ENCODE results near the gene SFMBT2.

DNA sequence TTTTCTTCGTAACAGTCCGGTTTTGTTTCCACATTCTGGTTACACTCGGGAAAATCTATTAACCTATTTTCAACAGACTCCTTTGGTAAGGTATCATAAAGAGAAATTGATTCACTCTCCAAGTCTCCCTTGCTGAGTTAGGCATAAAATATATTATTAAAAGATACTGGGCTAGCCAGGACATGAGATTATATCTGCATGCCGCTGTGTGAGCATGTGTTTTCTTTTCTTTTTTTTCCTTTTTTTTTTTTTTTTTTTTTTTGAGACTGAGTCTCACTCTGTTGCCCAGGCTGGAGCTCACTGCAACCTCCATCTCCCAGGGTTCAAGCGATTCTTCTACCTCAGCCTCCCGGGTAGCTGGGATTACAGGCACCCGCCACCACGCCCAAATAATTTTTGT, 23.0 kb upstream of the SFMBT2 start:
- TF ChIP-seq, protein P1, sequence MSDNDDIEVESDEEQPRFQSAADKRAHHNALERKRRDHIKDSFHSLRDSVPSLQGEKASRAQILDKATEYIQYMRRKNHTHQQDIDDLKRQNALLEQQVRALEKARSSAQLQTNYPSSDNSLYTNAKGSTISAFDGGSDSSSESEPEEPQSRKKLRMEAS (IDR thresholded peaks at IDR 0.05; ENCODE audit: low read depth, low read length), result no peak
- TF ChIP-seq, protein P2, sequence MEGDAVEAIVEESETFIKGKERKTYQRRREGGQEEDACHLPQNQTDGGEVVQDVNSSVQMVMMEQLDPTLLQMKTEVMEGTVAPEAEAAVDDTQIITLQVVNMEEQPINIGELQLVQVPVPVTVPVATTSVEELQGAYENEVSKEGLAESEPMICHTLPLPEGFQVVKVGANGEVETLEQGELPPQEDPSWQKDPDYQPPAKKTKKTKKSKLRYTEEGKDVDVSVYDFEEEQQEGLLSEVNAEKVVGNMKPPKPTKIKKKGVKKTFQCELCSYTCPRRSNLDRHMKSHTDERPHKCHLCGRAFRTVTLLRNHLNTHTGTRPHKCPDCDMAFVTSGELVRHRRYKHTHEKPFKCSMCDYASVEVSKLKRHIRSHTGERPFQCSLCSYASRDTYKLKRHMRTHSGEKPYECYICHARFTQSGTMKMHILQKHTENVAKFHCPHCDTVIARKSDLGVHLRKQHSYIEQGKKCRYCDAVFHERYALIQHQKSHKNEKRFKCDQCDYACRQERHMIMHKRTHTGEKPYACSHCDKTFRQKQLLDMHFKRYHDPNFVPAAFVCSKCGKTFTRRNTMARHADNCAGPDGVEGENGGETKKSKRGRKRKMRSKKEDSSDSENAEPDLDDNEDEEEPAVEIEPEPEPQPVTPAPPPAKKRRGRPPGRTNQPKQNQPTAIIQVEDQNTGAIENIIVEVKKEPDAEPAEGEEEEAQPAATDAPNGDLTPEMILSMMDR (IDR thresholded peaks at IDR 0.05 in 2 of 3, conservative IDR thresholded peaks at IDR 0.05 in 1 of 3; ENCODE audit: control insufficient read depth in 2 of 3, extremely low read depth in 1 of 3, insufficient read depth in 1 of 3, low read depth in 3 of 3, low read length in 3 of 3), result no peak
- no peak for TF ChIP-seq POLR2A (IDR thresholded peaks at IDR 0.05; ENCODE audit: low read depth, low read length)
